ACHN (cell line): ENCODE data around the gene AAK1.
"Not testable (repeated sequence)": the region's sequence is repeated elsewhere in the genome, so short reads cannot be mapped to it uniquely, and the experiment has no call there.

Experiments
- DNase-seq: peaks from one replicate; pipeline ENCODE4 v3.0.0-alpha.2; 2015
- in situ Hi-C: cut with HindIII; loops from 2 replicates; pipeline ENCODE4 v1.10.0; 2017; ENCODE audit warnings: low sequenced_read_pairs, low pct_ligation_motif_present, low pct_unique_long_range_greater_than_20kb

Gene AAK1

GRCh38 chr2:69454976-69455375 lies 188.6 kb downstream of the AAK1 start:
- in situ Hi-C loops = no loop called here
- no peak for DNase-seq

GRCh38 chr2:69453475-69454129 lies 189.9 kb downstream of the AAK1 start:
- in situ Hi-C loops = no loop called here
- no peak for DNase-seq

GRCh38 chr2:69452687-69453086 lies 190.9 kb downstream of the AAK1 start:
- no peak for DNase-seq
- in situ Hi-C loops = no loop called here

GRCh38 chr2:69450735-69451416 lies 192.7 kb downstream of the AAK1 start:
- no peak for DNase-seq
- in situ Hi-C loops = no loop called here

- in situ Hi-C loops = no loop called here
- DNase-seq = no peak
Observed at GRCh38 chr2:69449906-69450305, 193.6 kb downstream of the AAK1 start.

GRCh38 chr2:69443673-69444072 lies 199.9 kb downstream of the AAK1 start:
- in situ Hi-C loops, DNase-seq: not testable (repeated sequence)

GRCh38 chr2:69439499-69439898 lies 204.0 kb downstream of the AAK1 start:
- in situ Hi-C loops, DNase-seq: not testable (repeated sequence)

GRCh38 chr2:69438580-69438979 lies 205.0 kb downstream of the AAK1 start:
- in situ Hi-C loops = no loop called here
- DNase-seq = no peak

- in situ Hi-C loops = no loop called here
- DNase-seq = no peak
Observed at GRCh38 chr2:69437751-69438154, 205.8 kb downstream of the AAK1 start.

GRCh38 chr2:69436938-69437750 lies 206.4 kb downstream of the AAK1 start, which contains the start of gene NFU1:
TSS of gene NFU1 (minus strand) at chr2:69437435. CDS start at chr2:69437422, 13 bp downstream.
- in situ Hi-C loops = no loop called here
- peak; percentile 97 for DNase-seq

GRCh38 chr2:69436596-69436937 lies 207.0 kb downstream of the AAK1 start:
- DNase-seq = peak; percentile 8

GRCh38 chr2:69434753-69435152 lies 208.8 kb downstream of the AAK1 start:
- in situ Hi-C loops = no loop called here
- DNase-seq = no peak

More at GRCh38 chr2:69436596-69436937, 207.0 kb downstream of the AAK1 start:
- in situ Hi-C loops = no loop called here

GRCh38 chr2:69429491-69430183 lies 213.9 kb downstream of the AAK1 start:
- in situ Hi-C loops = no loop called here
- no peak for DNase-seq

GRCh38 chr2:69428981-69429380 lies 214.6 kb downstream of the AAK1 start:
- in situ Hi-C loops = no loop called here
- peak; percentile 79 for DNase-seq

GRCh38 chr2:69424419-69424818 lies 219.1 kb downstream of the AAK1 start:
- in situ Hi-C loops = no loop called here
- no peak for DNase-seq

GRCh38 chr2:69422198-69422597 lies 221.3 kb downstream of the AAK1 start:
- DNase-seq = no peak
- in situ Hi-C loops = no loop called here

GRCh38 chr2:69419111-69419510 lies 224.4 kb downstream of the AAK1 start:
- in situ Hi-C loops, DNase-seq: not testable (repeated sequence)

- no peak for DNase-seq
- in situ Hi-C loops = no loop called here
Observed at GRCh38 chr2:69416147-69416546, 227.4 kb downstream of the AAK1 start.
